HEK293 (cell line): Measurements from ENCODE around the gene ZMYM3.
A peak's percentile ranks its signal among the peaks of the same experiment; 100 is the strongest.

ENCODE experiments used
- CTCF ChIA-PET: fragments of 350-600 bp; formaldehyde crosslinking; extraction: SDS; loops from one replicate; lab custom pipeline; 2021; ENCODE audit warnings: antibody characterized with exemption; lab: Yijun Ruan, JAX
- POLR2A ChIA-PET: fragments of 300-600 bp; formaldehyde crosslinking; extraction: SDS; loops from one replicate; lab custom pipeline; 2020; ENCODE audit warnings: antibody characterized with exemption, inconsistent platforms; lab: Yijun Ruan, JAX
- H3K27ac ChIP-seq: fragments of 200-500 bp; sonication (Bioruptor generic); 2 replicates; pipeline ENCODE4 v1.5.1; 2014; ENCODE audit warnings: low read depth, low read length, control low read depth, inconsistent platforms; ENCODE audit errors: extremely low read depth
- H3K36me3 ChIP-seq, 2 experiments: fragments of 200-500 bp in 1 of 2; sonication (Bioruptor generic) in 1 of 2; 1 replicate in 1 of 2; 2 replicates in 1 of 2; pipeline ENCODE4 v1.5.1; 2014 to 2017; ENCODE audit warnings: inconsistent platforms in 2 of 2, low read length in 2 of 2; ENCODE audit not compliant: control insufficient read depth in 2 of 2, insufficient read depth in 1 of 2
- H3K4me1 ChIP-seq: fragments of 200-500 bp; sonication (Bioruptor generic); 2 replicates; pipeline ENCODE4 v1.5.1; 2014; ENCODE audit warnings: mild to moderate bottlenecking, low read length, inconsistent platforms; ENCODE audit not compliant: control insufficient read depth, insufficient read depth
- H3K4me3 ChIP-seq: 2 replicates; pipeline ENCODE4 v1.5.1; 2011; ENCODE audit warnings: low read depth, mild to moderate bottlenecking, control low read depth, low read length, moderate library complexity
- H3K9me3 ChIP-seq: fragments of 200-500 bp; sonication (Bioruptor generic); 2 replicates; pipeline ENCODE4 v1.5.1; 2014; ENCODE audit warnings: low read depth, low read length, inconsistent platforms; ENCODE audit not compliant: control insufficient read depth, insufficient read depth
- GFI1B ChIP-seq: fragments of 450-650 bp; formaldehyde crosslinking; IDR thresholded peaks from 2 replicates; pipeline ENCODE4 v1.5.1; 2016; ENCODE audit warnings: missing biosample characterization, missing genetic modification characterization
- HOXA7 ChIP-seq: sonication (generic); formaldehyde crosslinking; IDR thresholded peaks from 2 replicates; pipeline ENCODE4 v1.8.1; 2022; ENCODE audit warnings: missing genetic modification reagents, borderline replicate concordance
- ZBTB11 ChIP-seq: fragments of 450-650 bp; formaldehyde crosslinking; conservative IDR thresholded peaks from 2 replicates; pipeline ENCODE4 v1.5.1; 2016; ENCODE audit warnings: low read depth, missing biosample characterization, missing genetic modification characterization
- ZBTB44 ChIP-seq: fragments of 450-650 bp; IDR thresholded peaks from 2 replicates; pipeline ENCODE4 v1.5.1; 2018; ENCODE audit warnings: missing biosample characterization, mild to moderate bottlenecking, missing genetic modification characterization
- ZNF121 ChIP-seq: fragments of 450-650 bp; formaldehyde crosslinking; IDR thresholded peaks from 2 replicates; pipeline ENCODE4 v1.5.1; 2016; ENCODE audit warnings: missing biosample characterization, missing genetic modification characterization
- ZNF138 ChIP-seq: fragments of 450-650 bp; formaldehyde crosslinking; IDR thresholded peaks from 2 replicates; pipeline ENCODE4 v1.5.1; 2016; ENCODE audit warnings: missing biosample characterization, missing genetic modification characterization, borderline replicate concordance
- ZNF157 ChIP-seq: fragments of 450-650 bp; formaldehyde crosslinking; IDR thresholded peaks from 2 replicates; pipeline ENCODE4 v1.5.1; 2016; ENCODE audit warnings: missing biosample characterization, missing genetic modification characterization
- ZNF394 ChIP-seq: fragments of 450-650 bp; formaldehyde crosslinking; IDR thresholded peaks from 2 replicates; pipeline ENCODE4 v1.5.1; 2016; ENCODE audit warnings: missing biosample characterization, missing genetic modification characterization, mild to moderate bottlenecking, moderate library complexity, borderline replicate concordance
- ZNF423 ChIP-seq: fragments of 450-650 bp; formaldehyde crosslinking; IDR thresholded peaks from 2 replicates; pipeline ENCODE4 v1.5.1; 2016; ENCODE audit warnings: missing biosample characterization, missing genetic modification characterization
- ZNF426 ChIP-seq: fragments of 450-650 bp; formaldehyde crosslinking; IDR thresholded peaks from 2 replicates; pipeline ENCODE4 v1.5.1; 2017; ENCODE audit warnings: missing biosample characterization, missing genetic modification characterization, mild to moderate bottlenecking, inconsistent platforms, moderate library complexity
- ZNF433 ChIP-seq: fragments of 450-650 bp; formaldehyde crosslinking; IDR thresholded peaks from 2 replicates; pipeline ENCODE4 v1.5.1; 2016; ENCODE audit warnings: missing biosample characterization, missing genetic modification characterization, low read depth
- ZNF623 ChIP-seq: fragments of 450-650 bp; formaldehyde crosslinking; IDR thresholded peaks from 2 replicates; pipeline ENCODE4 v1.5.1; 2016; ENCODE audit warnings: missing biosample characterization, missing genetic modification characterization
- TF ChIP-seq, protein P1 (sequence below): fragments of 450-650 bp; formaldehyde crosslinking; IDR thresholded peaks from 2 replicates; pipeline ENCODE4 v1.5.1; 2017; ENCODE audit warnings: missing biosample characterization, missing genetic modification characterization
- TF ChIP-seq, protein P2 (sequence below): fragments of 450-650 bp; formaldehyde crosslinking; conservative IDR thresholded peaks from 2 replicates; pipeline ENCODE4 v1.5.1; 2016; ENCODE audit warnings: low read depth, missing biosample characterization, missing genetic modification characterization
- TF ChIP-seq, protein P3 (sequence below): fragments of 450-650 bp; formaldehyde crosslinking; IDR thresholded peaks from 2 replicates; pipeline ENCODE4 v1.5.1; 2016; ENCODE audit warnings: missing biosample characterization, missing genetic modification characterization, borderline replicate concordance

Gene ZMYM3

GRCh38 chrX:71221145-71221544 lies 32.8 kb downstream of the ZMYM3 start (continued):
- TF ChIP-seq ZNF394 (tag by site-specific recombination), result peak; percentile 91
- TF ChIP-seq HOXA7, result no peak
- TF ChIP-seq, protein P1, sequence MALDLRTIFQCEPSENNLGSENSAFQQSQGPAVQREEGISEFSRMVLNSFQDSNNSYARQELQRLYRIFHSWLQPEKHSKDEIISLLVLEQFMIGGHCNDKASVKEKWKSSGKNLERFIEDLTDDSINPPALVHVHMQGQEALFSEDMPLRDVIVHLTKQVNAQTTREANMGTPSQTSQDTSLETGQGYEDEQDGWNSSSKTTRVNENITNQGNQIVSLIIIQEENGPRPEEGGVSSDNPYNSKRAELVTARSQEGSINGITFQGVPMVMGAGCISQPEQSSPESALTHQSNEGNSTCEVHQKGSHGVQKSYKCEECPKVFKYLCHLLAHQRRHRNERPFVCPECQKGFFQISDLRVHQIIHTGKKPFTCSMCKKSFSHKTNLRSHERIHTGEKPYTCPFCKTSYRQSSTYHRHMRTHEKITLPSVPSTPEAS (tag by site-specific recombination), result no peak
- TF ChIP-seq, protein P2, sequence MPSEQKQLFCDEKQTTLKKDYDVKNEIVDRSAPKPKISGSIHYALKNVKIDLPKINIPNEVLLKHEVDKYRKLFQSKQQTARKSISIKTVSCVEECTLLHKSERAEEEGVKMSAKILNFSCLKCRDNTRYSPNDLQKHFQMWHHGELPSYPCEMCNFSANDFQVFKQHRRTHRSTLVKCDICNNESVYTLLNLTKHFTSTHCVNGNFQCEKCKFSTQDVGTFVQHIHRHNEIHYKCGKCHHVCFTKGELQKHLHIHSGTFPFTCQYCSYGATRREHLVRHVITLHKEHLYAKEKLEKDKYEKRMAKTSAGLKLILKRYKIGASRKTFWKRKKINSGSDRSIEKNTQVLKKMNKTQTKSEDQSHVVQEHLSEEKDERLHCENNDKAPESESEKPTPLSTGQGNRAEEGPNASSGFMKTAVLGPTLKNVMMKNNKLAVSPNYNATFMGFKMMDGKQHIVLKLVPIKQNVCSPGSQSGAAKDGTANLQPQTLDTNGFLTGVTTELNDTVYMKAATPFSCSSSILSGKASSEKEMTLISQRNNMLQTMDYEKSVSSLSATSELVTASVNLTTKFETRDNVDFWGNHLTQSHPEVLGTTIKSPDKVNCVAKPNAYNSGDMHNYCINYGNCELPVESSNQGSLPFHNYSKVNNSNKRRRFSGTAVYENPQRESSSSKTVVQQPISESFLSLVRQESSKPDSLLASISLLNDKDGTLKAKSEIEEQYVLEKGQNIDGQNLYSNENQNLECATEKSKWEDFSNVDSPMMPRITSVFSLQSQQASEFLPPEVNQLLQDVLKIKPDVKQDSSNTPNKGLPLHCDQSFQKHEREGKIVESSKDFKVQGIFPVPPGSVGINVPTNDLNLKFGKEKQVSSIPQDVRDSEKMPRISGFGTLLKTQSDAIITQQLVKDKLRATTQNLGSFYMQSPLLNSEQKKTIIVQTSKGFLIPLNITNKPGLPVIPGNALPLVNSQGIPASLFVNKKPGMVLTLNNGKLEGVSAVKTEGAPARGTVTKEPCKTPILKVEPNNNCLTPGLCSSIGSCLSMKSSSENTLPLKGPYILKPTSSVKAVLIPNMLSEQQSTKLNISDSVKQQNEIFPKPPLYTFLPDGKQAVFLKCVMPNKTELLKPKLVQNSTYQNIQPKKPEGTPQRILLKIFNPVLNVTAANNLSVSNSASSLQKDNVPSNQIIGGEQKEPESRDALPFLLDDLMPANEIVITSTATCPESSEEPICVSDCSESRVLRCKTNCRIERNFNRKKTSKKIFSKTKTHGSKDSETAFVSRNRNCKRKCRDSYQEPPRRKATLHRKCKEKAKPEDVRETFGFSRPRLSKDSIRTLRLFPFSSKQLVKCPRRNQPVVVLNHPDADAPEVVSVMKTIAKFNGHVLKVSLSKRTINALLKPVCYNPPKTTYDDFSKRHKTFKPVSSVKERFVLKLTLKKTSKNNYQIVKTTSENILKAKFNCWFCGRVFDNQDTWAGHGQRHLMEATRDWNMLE (tag by site-specific recombination), result peak; percentile 87
- peak; percentile 58 for TF ChIP-seq ZBTB11 (tag by site-specific recombination)
- peak; percentile 76 for TF ChIP-seq ZNF433 (tag by site-specific recombination)
- TF ChIP-seq GFI1B (tag by site-specific recombination), result peak; percentile 17; the same call in 1 of the 2 replicates
- 0 out of 2 replicates have a peak, but pooled peaks have one; percentile 44 for TF ChIP-seq ZNF138 (tag by site-specific recombination)
- peak; percentile 80 for TF ChIP-seq ZNF426 (tag by site-specific recombination)
- no peak for TF ChIP-seq ZNF157 (tag by site-specific recombination)
- no peak for TF ChIP-seq ZNF423
- TF ChIP-seq, all 188 proteins: peak for 21

DNA sequence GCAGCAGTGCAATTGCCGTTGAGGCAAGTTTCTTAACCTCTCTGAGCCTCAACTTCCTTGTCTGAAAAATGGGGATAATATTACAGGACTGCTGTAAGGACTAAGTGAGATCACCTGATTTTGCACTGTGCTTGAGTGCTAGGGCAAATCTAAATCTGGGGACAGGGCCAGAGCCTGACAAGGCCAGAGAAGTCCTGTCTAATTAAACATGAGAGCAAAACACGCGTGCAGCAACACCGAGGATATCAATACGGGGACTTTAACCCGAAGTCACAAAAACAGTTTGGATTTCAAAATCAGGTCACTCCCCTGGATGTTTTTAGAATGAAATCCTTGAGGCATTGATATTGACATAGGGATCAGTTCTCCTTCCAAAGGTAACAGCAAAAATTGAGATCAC lies 36.6 kb downstream of the ZMYM3 start:
- Histone ChIP-seq H3K4me1 (no peaks in the 10 kb centered on the region), H3K27ac (no peak overlapping the region), H3K4me3 (no peak overlapping the region), H3K36me3 (no peaks in the 10 kb centered on the region; a peak in 1 of 3 replicates), H3K9me3 (no peaks in the 10 kb centered on the region)
- TF ChIP-seq ZNF623 (no peak), ZBTB44 (tag by site-specific recombination) (no peak), ZNF121 (tag by site-specific recombination) (no peak), GFI1B (tag by site-specific recombination) (no peak)
- TF ChIP-seq, protein P3, sequence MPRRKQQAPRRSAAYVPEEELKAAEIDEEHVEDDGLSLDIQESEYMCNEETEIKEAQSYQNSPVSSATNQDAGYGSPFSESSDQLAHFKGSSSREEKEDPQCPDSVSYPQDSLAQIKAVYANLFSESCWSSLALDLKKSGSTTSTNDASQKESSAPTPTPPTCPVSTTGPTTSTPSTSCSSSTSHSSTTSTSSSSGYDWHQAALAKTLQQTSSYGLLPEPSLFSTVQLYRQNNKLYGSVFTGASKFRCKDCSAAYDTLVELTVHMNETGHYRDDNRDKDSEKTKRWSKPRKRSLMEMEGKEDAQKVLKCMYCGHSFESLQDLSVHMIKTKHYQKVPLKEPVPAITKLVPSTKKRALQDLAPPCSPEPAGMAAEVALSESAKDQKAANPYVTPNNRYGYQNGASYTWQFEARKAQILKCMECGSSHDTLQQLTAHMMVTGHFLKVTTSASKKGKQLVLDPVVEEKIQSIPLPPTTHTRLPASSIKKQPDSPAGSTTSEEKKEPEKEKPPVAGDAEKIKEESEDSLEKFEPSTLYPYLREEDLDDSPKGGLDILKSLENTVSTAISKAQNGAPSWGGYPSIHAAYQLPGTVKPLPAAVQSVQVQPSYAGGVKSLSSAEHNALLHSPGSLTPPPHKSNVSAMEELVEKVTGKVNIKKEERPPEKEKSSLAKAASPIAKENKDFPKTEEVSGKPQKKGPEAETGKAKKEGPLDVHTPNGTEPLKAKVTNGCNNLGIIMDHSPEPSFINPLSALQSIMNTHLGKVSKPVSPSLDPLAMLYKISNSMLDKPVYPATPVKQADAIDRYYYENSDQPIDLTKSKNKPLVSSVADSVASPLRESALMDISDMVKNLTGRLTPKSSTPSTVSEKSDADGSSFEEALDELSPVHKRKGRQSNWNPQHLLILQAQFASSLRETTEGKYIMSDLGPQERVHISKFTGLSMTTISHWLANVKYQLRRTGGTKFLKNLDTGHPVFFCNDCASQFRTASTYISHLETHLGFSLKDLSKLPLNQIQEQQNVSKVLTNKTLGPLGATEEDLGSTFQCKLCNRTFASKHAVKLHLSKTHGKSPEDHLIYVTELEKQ (tag by site-specific recombination), result no peak
- ChIA-PET CTCF (no interaction called here), POLR2A (no interaction called here)
